ACC112 (cell line): ENCODE data around the gene IFNGR2.

ENCODE experiments used
- H2AFZ ChIP-seq: fragments of 200-600 bp; sonication (generic); one replicate; pipeline ENCODE4 v1.6.0; 2017; ENCODE audit warnings: antibody characterized with exemption, low read length; ENCODE audit not compliant: unreplicated experiment
- H3K27ac ChIP-seq: fragments of 200-600 bp; sonication (generic); 2 replicates; pipeline ENCODE4 v1.5.1; 2014; ENCODE audit warnings: low read depth, mild to moderate bottlenecking, antibody characterized with exemption, low read length, moderate library complexity
- H3K27me3 ChIP-seq: fragments of 200-600 bp; sonication (generic); 2 replicates; pipeline ENCODE4 v1.6.1; 2014; ENCODE audit warnings: mild to moderate bottlenecking, antibody characterized with exemption, low read length, moderate library complexity, mixed read lengths; ENCODE audit not compliant: insufficient read depth
- H3K36me3 ChIP-seq: fragments of 200-600 bp; sonication (generic); 2 replicates; pipeline ENCODE4 v1.6.1; 2016; ENCODE audit warnings: mild to moderate bottlenecking, antibody characterized with exemption, low read length, moderate library complexity, mixed read lengths; ENCODE audit not compliant: insufficient read depth
- H3K4me1 ChIP-seq: fragments of 200-600 bp; sonication (generic); one replicate; pipeline ENCODE4 v1.6.1; 2016; ENCODE audit warnings: low read length, mixed read lengths; ENCODE audit not compliant: insufficient read depth, unreplicated experiment, control insufficient read depth
- H3K4me3 ChIP-seq: fragments of 200-600 bp; sonication (generic); 2 replicates; pipeline ENCODE4 v1.5.1; 2014; ENCODE audit warnings: mild to moderate bottlenecking, low read depth, low read length
- H3K79me2 ChIP-seq: fragments of 200-600 bp; sonication (generic); one replicate; pipeline ENCODE4 v1.6.0; 2016; ENCODE audit warnings: low read length; ENCODE audit not compliant: control insufficient read depth, unreplicated experiment, insufficient read depth

Gene IFNGR2

GRCh38 chr21:33421713-33422393 is 18.6 kb downstream of the IFNGR2 start:
- Histone ChIP-seq H3K36me3 (peaks cover 28% of the 10 kb centered on the region), H3K27ac (no peak overlapping the region), H3K79me2 (peaks cover 25% of the 10 kb centered on the region), H3K4me3 (no peak overlapping the region), H3K4me1 (peaks cover 22% of the 10 kb centered on the region), H3K27me3 (no peaks in the 10 kb centered on the region), H2AFZ (no peak overlapping the region)

DNA sequence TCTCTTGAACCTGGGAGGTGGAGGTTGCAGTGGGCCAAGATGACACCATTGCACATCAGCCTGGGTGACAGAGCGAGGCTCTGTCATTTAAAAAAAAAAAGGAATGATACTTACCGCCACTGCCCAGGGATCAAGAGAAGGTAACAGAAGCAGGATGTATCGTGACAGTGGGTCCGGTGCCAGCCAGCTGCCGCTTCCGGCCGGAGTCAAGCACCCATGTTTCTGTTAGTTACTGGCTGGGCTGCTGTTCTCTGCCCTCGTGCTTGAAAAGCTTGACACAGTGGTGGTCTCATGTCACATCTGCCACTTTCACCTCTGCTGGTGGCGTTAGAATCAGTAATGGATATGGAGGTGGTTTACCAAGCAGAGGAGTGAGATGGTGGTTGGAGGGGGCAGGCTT is 21.0 kb downstream of the IFNGR2 start:
- no peak overlapping the region for H3K27ac ChIP-seq
- peaks cover 42% of the 10 kb centered on the region for H3K36me3 ChIP-seq
- peaks cover 22% of the 10 kb centered on the region for H3K79me2 ChIP-seq
- no peak overlapping the region for H2AFZ ChIP-seq
- H3K4me3 ChIP-seq = no peak overlapping the region
- H3K4me1 ChIP-seq = peaks cover 25% of the 10 kb centered on the region
- H3K27me3 ChIP-seq = no peaks in the 10 kb centered on the region

DNA sequence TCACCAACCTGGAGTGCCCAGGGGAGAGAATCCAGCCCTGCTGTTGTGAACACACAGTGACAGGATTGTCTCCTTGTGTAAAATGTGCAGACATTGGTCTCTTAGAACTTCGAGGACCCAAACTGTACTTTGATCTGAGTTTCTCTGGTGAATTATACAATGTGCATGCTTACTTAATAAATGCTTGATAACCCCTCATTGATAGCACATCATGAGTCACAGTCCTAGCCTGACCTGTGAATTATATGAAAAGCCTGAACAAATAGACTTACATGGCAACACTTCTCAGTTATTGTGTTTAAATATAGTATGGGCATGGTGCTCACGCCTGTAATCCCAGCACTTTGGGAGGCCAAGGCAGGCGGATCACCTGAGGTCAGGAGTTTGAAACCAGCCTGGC is 22.6 kb downstream of the IFNGR2 start:
- Histone ChIP-seq H3K4me3 (no peak overlapping the region), H3K27ac (no peak overlapping the region), H3K4me1 (peaks cover 19% of the 10 kb centered on the region), H3K36me3 (peaks cover 48% of the 10 kb centered on the region), H2AFZ (no peak overlapping the region), H3K27me3 (no peaks in the 10 kb centered on the region), H3K79me2 (peaks cover 13% of the 10 kb centered on the region)

DNA sequence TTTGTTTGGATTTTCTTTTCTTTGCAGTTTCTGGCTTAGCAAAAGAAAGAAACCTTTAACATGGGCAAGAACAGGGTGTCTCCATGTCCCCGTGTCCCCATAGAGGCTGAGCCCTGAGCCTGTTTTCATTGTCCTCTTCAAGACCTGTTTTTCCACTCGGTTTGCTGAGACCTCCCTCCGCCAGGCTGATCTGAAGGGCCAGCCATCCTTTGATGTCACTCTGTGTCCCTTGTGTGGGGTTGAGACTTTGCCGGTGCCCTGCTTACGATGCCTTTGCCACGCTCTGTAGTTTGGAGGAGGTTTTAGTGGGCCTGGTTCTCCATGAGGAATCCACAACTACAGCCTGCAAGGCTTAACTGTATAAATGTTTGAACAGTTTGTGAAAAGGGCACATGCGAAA is 23.8 kb downstream of the IFNGR2 start:
- H3K79me2 ChIP-seq = peaks cover 5% of the 10 kb centered on the region
- no peak overlapping the region for H2AFZ ChIP-seq
- H3K4me1 ChIP-seq = peaks cover 19% of the 10 kb centered on the region
- no peak overlapping the region for H3K4me3 ChIP-seq
- H3K27me3 ChIP-seq = no peaks in the 10 kb centered on the region
- no peak overlapping the region for H3K27ac ChIP-seq
- H3K36me3 ChIP-seq = peaks cover 47% of the 10 kb centered on the region

- Histone ChIP-seq H3K79me2 (peaks cover 5% of the 10 kb centered on the region), H3K4me3 (no peak overlapping the region), H2AFZ (no peak overlapping the region), H3K27ac (peak overlapping the region; percentile 33; the same call in 1 of the 2 replicates), H3K27me3 (no peaks in the 10 kb centered on the region), H3K36me3 (peaks cover 57% of the 10 kb centered on the region), H3K4me1 (peaks cover 26% of the 10 kb centered on the region)
Observed at GRCh38 chr21:33428669-33429068, 25.5 kb downstream of the IFNGR2 start.

GRCh38 chr21:33430858-33431257 is 27.6 kb downstream of the IFNGR2 start:
- Histone ChIP-seq H3K4me1 (peaks cover 37% of the 10 kb centered on the region), H2AFZ (no peak overlapping the region), H3K27ac (no peak overlapping the region), H3K79me2 (peaks cover 5% of the 10 kb centered on the region), H3K36me3 (peaks cover 48% of the 10 kb centered on the region), H3K27me3 (no peaks in the 10 kb centered on the region), H3K4me3 (no peak overlapping the region)

DNA sequence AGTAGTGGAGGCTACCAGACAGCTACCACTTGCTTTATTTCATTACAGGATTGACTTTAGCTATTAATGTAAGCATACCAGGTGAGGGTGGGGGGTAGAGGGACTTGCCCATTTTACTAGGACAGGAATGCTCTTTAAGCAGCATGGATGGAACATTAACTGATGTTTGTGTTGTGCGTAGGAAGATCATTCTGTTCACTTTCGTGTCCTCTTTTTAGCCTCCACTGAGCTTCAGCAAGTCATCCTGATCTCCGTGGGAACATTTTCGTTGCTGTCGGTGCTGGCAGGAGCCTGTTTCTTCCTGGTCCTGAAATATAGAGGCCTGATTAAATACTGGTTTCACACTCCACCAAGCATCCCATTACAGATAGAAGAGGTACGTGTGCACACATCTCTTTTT is 29.3 kb downstream of the IFNGR2 start:
- Histone ChIP-seq H3K27me3 (no peaks in the 10 kb centered on the region), H2AFZ (no peak overlapping the region), H3K27ac (no peak overlapping the region), H3K36me3 (peaks cover 46% of the 10 kb centered on the region), H3K4me3 (no peak overlapping the region), H3K4me1 (peaks cover 36% of the 10 kb centered on the region), H3K79me2 (peaks cover 6% of the 10 kb centered on the region)

- no peak overlapping the region for H3K4me3 ChIP-seq
- peaks cover 42% of the 10 kb centered on the region for H3K36me3 ChIP-seq
- peaks cover 36% of the 10 kb centered on the region for H3K4me1 ChIP-seq
- peak overlapping the region; percentile 90; the same call in 1 of the 2 replicates for H3K27ac ChIP-seq
- peaks cover 6% of the 10 kb centered on the region for H3K79me2 ChIP-seq
- no peak overlapping the region for H2AFZ ChIP-seq
- H3K27me3 ChIP-seq = no peaks in the 10 kb centered on the region
Observed at GRCh38 chr21:33433001-33433400, 29.8 kb downstream of the IFNGR2 start.

DNA sequence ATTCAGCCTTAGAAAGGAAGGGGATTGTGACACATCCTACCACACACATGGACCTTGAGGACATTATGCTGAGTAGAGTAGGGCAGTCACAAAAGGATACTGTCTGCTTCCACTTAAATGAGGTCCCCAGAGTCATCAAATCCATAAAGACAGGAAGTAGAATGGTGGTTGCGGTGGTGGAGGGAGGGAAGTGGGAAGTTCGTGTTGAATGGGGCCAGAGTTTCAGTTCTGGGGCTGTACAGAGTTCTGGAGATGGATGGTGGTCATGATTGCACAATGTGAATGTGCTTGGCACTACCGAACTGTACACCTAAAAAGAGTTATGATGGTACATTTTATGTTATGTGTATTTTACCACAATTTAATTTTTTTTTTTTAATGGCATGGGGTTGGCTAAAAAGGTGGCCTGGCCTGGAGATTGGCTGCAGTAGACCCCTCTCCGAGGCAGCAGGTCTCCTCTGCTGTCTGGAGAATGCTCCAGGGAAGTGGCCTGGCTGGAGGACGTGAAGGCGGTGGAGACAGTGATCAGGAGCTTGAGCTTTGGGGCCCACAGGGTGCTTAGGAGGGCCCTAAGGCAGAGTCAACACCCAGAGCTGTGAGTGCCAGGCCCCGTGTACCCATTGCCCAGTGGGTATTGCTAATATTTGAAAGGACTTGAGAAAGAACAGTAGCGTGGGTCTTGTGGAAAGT is 30.4 kb downstream of the IFNGR2 start:
- H3K36me3 ChIP-seq = peaks cover 37% of the 10 kb centered on the region
- H3K27ac ChIP-seq = peak overlapping the region; percentile 90; the same call in 1 of the 2 replicates
- H2AFZ ChIP-seq = no peak overlapping the region
- no peak overlapping the region for H3K4me3 ChIP-seq
- peaks cover 6% of the 10 kb centered on the region for H3K79me2 ChIP-seq
- H3K4me1 ChIP-seq = peaks cover 33% of the 10 kb centered on the region
- H3K27me3 ChIP-seq = no peaks in the 10 kb centered on the region

DNA sequence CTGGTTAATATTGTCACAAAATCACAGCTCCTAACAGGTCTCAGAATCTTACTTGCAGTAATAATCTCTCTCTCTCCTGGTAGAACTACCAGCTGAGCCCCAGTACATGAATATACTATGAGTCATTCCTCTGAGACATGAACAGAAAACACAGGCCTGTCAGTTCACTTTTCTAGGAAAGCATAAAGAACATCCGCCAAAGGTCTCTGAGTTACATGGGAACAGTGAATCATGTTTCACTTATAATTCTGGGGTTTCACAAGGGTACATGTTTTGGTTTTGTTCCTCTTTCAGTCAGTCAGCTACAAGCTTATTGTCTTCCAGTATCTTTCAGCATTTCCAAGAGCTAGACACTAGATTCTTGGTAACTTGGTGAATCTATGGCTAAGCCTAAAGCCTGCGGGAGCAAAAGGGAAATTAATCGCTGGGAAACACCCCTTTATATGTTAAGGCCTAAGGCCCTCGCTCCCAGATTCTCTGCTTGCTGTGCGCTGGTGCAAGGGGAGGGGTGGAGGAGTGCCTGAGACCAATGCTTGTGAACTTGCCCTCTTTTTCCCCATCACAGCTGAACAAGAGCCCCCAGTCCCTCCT is 31.7 kb downstream of the IFNGR2 start:
- H3K36me3 ChIP-seq = peaks cover 30% of the 10 kb centered on the region
- no peak overlapping the region for H2AFZ ChIP-seq
- no peaks in the 10 kb centered on the region for H3K27me3 ChIP-seq
- H3K4me3 ChIP-seq = peak overlapping the region; percentile 31; the same call in 1 of the 2 replicates
- H3K4me1 ChIP-seq = peaks cover 22% of the 10 kb centered on the region
- H3K27ac ChIP-seq = peak overlapping the region; percentile 90
- peaks cover 3% of the 10 kb centered on the region for H3K79me2 ChIP-seq
